ENCODE data around the gene ZNF423. TPM values are rescaled to one million over a fixed set of nuclear protein-coding genes. Genes with fewer than 3 reads are reported as not detected.

Gene ZNF423
- total and polyA plus RNA-seq, 10 donors = 0.36 to 7.0 (median 3.7) TPM

- intact Hi-C loops (cut with DNase I; ENCODE audit: low total_unique reads) = no loop called here
- Histone ChIP-seq H3K4me1 (no peaks in the 10 kb centered on the region), H3K27ac (no peak overlapping the region), H3K9me3 (peaks cover 0 to 20% (median 16%) of the 10 kb centered on the region in 8 donors), H3K27me3 (replicated peaks in 1 of 7) (no peaks in the 10 kb centered on the region), H3K36me3 (no peaks in the 10 kb centered on the region), H3K4me3 (no peak overlapping the region)
- DNase-seq = no peak
- TF ChIP-seq POLR2A (IDR thresholded peaks at IDR 0.05) = no peak
- TF ChIP-seq, protein P1, sequence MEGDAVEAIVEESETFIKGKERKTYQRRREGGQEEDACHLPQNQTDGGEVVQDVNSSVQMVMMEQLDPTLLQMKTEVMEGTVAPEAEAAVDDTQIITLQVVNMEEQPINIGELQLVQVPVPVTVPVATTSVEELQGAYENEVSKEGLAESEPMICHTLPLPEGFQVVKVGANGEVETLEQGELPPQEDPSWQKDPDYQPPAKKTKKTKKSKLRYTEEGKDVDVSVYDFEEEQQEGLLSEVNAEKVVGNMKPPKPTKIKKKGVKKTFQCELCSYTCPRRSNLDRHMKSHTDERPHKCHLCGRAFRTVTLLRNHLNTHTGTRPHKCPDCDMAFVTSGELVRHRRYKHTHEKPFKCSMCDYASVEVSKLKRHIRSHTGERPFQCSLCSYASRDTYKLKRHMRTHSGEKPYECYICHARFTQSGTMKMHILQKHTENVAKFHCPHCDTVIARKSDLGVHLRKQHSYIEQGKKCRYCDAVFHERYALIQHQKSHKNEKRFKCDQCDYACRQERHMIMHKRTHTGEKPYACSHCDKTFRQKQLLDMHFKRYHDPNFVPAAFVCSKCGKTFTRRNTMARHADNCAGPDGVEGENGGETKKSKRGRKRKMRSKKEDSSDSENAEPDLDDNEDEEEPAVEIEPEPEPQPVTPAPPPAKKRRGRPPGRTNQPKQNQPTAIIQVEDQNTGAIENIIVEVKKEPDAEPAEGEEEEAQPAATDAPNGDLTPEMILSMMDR (IDR thresholded peaks at IDR 0.05 in 8 of 11, conservative IDR thresholded peaks at IDR 0.05 in 3 of 11) = no peak
- no peak for TF ChIP-seq POLR2AphosphoS5 (IDR thresholded peaks at IDR 0.05)
- 89 to 94% (median 91%) methylated on average over 7 to 11 of the region's 11 CpGs for WGBS, 5 donors
Measured at GRCh38 chr16:49727611-49728010, 128.3 kb downstream of the ZNF423 start.

- no peak overlapping the region for H3K27ac ChIP-seq
- no peaks in the 10 kb centered on the region for H3K36me3 ChIP-seq
- H3K9me3 ChIP-seq = peaks cover 0 to 20% (median 16%) of the 10 kb centered on the region in 8 donors
Measured at GRCh38 chr16:49726155-49726554, 129.8 kb downstream of the ZNF423 start.

GRCh38 chr16:49725651-49726050 is 130.3 kb downstream of the ZNF423 start:
- Histone ChIP-seq H3K36me3 (no peaks in the 10 kb centered on the region), H3K4me1 (no peaks in the 10 kb centered on the region), H3K9me3 (peaks cover 0 to 20% (median 16%) of the 10 kb centered on the region in 8 donors), H3K27me3 (replicated peaks in 1 of 7) (no peaks in the 10 kb centered on the region), H3K27ac (no peak overlapping the region), H3K4me3 (no peak overlapping the region)
- 88 to 94% (median 93%) methylated on average over 8 of the region's 8 CpGs for WGBS, 5 donors
- TF ChIP-seq POLR2A (IDR thresholded peaks at IDR 0.05) (no peak), POLR2AphosphoS5 (IDR thresholded peaks at IDR 0.05) (no peak)
- TF ChIP-seq, protein P1 (IDR thresholded peaks at IDR 0.05 in 8 of 11, conservative IDR thresholded peaks at IDR 0.05 in 3 of 11) = no peak
- intact Hi-C loops (cut with DNase I; ENCODE audit: low total_unique reads) = no loop called here
- DNase-seq = no peak

More at GRCh38 chr16:49726155-49726554, 129.8 kb downstream of the ZNF423 start:
- WGBS, 5 donors = 84 to 91% (median 88%) methylated on average over 6 of the region's 6 CpGs
- TF ChIP-seq, protein P1 (IDR thresholded peaks at IDR 0.05 in 8 of 11, conservative IDR thresholded peaks at IDR 0.05 in 3 of 11) = no peak
- no peak for TF ChIP-seq POLR2AphosphoS5 (IDR thresholded peaks at IDR 0.05)
- TF ChIP-seq POLR2A (IDR thresholded peaks at IDR 0.05) = no peak
- H3K27me3 ChIP-seq (replicated peaks in 1 of 7) = no peaks in the 10 kb centered on the region
- H3K4me1 ChIP-seq = no peaks in the 10 kb centered on the region
- no peak overlapping the region for H3K4me3 ChIP-seq
- DNase-seq = no peak
- intact Hi-C loops (cut with DNase I; ENCODE audit: low total_unique reads) = no loop called here

DNA sequence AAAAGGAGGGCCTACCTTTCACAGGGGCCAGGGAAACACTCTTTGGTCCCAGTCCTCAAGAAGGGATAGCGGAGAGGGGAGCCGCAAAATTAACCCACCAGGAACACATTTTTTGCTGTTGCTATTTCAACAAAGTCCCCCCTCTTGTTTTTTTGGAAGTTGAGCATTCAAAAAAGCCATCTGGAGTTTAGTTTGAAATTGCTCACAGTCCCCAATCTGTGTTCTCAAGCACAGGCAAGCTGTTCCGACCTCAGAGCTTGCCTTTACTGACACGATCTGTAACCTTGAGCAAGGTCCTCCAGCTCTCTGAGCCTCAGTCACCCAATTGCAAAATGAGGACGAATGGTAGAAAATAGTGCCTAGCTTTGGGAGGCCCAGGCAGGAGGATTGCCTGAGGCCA is 131.1 kb downstream of the ZNF423 start:
- intact Hi-C loops (cut with DNase I; ENCODE audit: low total_unique reads) = no loop called here
- TF ChIP-seq POLR2AphosphoS5 (IDR thresholded peaks at IDR 0.05) (no peak), POLR2A (IDR thresholded peaks at IDR 0.05) (no peak)
- TF ChIP-seq, protein P1 (IDR thresholded peaks at IDR 0.05 in 8 of 11, conservative IDR thresholded peaks at IDR 0.05 in 3 of 11) = no peak
- Histone ChIP-seq H3K36me3 (no peaks in the 10 kb centered on the region), H3K27me3 (replicated peaks in 1 of 7) (no peaks in the 10 kb centered on the region), H3K4me1 (no peaks in the 10 kb centered on the region), H3K4me3 (no peak overlapping the region), H3K9me3 (peaks cover 0 to 14% (median 10%) of the 10 kb centered on the region in 8 donors), H3K27ac (no peak overlapping the region)
- WGBS, 5 donors = 77 to 97% (median 87%) methylated on average over 5 of the region's 5 CpGs
- no peak for DNase-seq
